GM12864 (cell line): ENCODE data around the gene DPP4.

Experiments
- DNase-seq: peaks from one replicate; pipeline ENCODE4 v3.0.0-alpha.2; 2011; ENCODE audit warnings: low read depth
- H3K4me3 ChIP-seq: 2 replicates; pipeline ENCODE4 v1.5.1; 2011; ENCODE audit warnings: mild to moderate bottlenecking, low read depth, low read length, control low read depth
- CTCF ChIP-seq: IDR thresholded peaks from 2 replicates; pipeline ENCODE4 v1.5.1; 2011; ENCODE audit warnings: low read depth, mild to moderate bottlenecking, moderate library complexity, low read length, control low read depth, inconsistent platforms; ENCODE audit errors: missing control alignments

The DPP4 gene

GRCh38 chr2:161971551-161971950 lies 102.5 kb downstream of the DPP4 start:
- DNase-seq, result no peak
- TF ChIP-seq CTCF, result no peak
- no peak overlapping the region for H3K4me3 ChIP-seq

- DNase-seq, result no peak
- H3K4me3 ChIP-seq, result no peak overlapping the region
Observed at GRCh38 chr2:161969159-161969558, 104.9 kb downstream of the DPP4 start.

GRCh38 chr2:161965994-161966393 lies 108.0 kb downstream of the DPP4 start:
- no peak for DNase-seq
- no peak overlapping the region for H3K4me3 ChIP-seq

More at GRCh38 chr2:161969159-161969558, 104.9 kb downstream of the DPP4 start:
- no peak for TF ChIP-seq CTCF

GRCh38 chr2:161964160-161964559 lies 109.9 kb downstream of the DPP4 start:
- H3K4me3 ChIP-seq, result no peak overlapping the region
- no peak for DNase-seq
- TF ChIP-seq CTCF, result no peak

More at GRCh38 chr2:161965994-161966393, 108.0 kb downstream of the DPP4 start:
- no peak for TF ChIP-seq CTCF

GRCh38 chr2:161962160-161962559 lies 111.9 kb downstream of the DPP4 start:
- no peak overlapping the region for H3K4me3 ChIP-seq
- TF ChIP-seq CTCF, result no peak
- no peak for DNase-seq

GRCh38 chr2:161961061-161961460 lies 113.0 kb downstream of the DPP4 start:
- DNase-seq, result no peak
- H3K4me3 ChIP-seq, result no peak overlapping the region
- TF ChIP-seq CTCF, result no peak

- H3K4me3 ChIP-seq, result no peak overlapping the region
- TF ChIP-seq CTCF, result no peak
- DNase-seq, result no peak
Observed at GRCh38 chr2:161956738-161957137, 117.3 kb downstream of the DPP4 start.
